HepG2 (cell line): ENCODE measurements around the gene CLEC16A. TPM values are rescaled to one million over a fixed set of nuclear protein-coding genes. Genes with fewer than 3 reads are reported as not detected.
A peak's percentile ranks its signal among the peaks of the same experiment; 100 is the strongest.

Experiments used
- ATAC-seq: fragments of 200-7000 bp; cut with Tn5 transposase; 3 replicates; pipeline ENCODE4 v1.9.1; 2020; ENCODE audit warnings: mild to moderate bottlenecking, moderate library complexity
- BruUV-seq: library from RNA; stranded (reverse); fragments of 400-500 nt; replicated peaks from 2 replicates; lab custom pipeline; 2021; lab: Mats Ljungman, UMichigan
- CTCF ChIA-PET: fragments of 300-600 bp; formaldehyde crosslinking; extraction: SDS; loops from one replicate; lab custom pipeline; 2021; ENCODE audit warnings: low total read pairs, inconsistent platforms, low intra/inter-chr PET ratio; lab: Yijun Ruan, JAX
- POLR2A ChIA-PET: fragments of 350-600 bp; sonication (Branson Sonifier 250); formaldehyde crosslinking; loops from one replicate; lab custom pipeline; 2020; ENCODE audit warnings: antibody characterized with exemption, inconsistent platforms; lab: Yijun Ruan, JAX
- DNase-seq: peaks from one replicate; pipeline ENCODE4 v3.0.0-alpha.2; 2015; ENCODE audit warnings: low spot score
- FAIRE-seq: peaks from 3 replicates; lab custom pipeline; 2011; peaks lifted over from hg19 to GRCh38; lab: Jason Lieb, UNC
- H2AFZ ChIP-seq: one replicate; pipeline ENCODE4 v1.6.1; 2011; ENCODE audit warnings: low read length, inconsistent platforms
- H3K27ac ChIP-seq: fragments of 300-600 bp; 3 replicates; pipeline ENCODE4 v1.8.0; 2011; ENCODE audit warnings: mixed run types, mild to moderate bottlenecking, mixed read lengths, low read length, inconsistent platforms; ENCODE audit not compliant: insufficient read depth; ENCODE audit errors: extremely low read length
- H3K27me3 ChIP-seq, 2 experiments: fragments of 200-600 bp in 1 of 2; 2 replicates in 1 of 2; 3 replicates in 1 of 2; pipeline versions ENCODE4 v1.6.0 to v1.8.0; 2011; ENCODE audit warnings: low read length in 2 of 2, mild to moderate bottlenecking in 2 of 2, moderate library complexity in 2 of 2, inconsistent platforms in 1 of 2; ENCODE audit not compliant: insufficient read depth in 2 of 2, control insufficient read depth in 1 of 2
- H3K36me3 ChIP-seq, 2 experiments: fragments of 200-600 bp in 1 of 2; replicated peaks in 1 of 2; 2 replicates in 1 of 2; 3 replicates in 1 of 2; pipeline versions ENCODE4 v1.5.1 to v1.8.0; 2011; ENCODE audit warnings: low read length in 2 of 2, inconsistent platforms in 1 of 2; ENCODE audit not compliant: insufficient read depth in 2 of 2, control insufficient read depth in 1 of 2
- H3K4me1 ChIP-seq: 2 replicates; pipeline ENCODE4 v1.5.1; 2012; ENCODE audit warnings: low read length, inconsistent platforms; ENCODE audit not compliant: insufficient read depth
- H3K4me2 ChIP-seq: 2 replicates; pipeline ENCODE4 v1.6.0; 2011; ENCODE audit warnings: low read depth, low read length, inconsistent platforms
- H3K4me3 ChIP-seq, 3 experiments: fragments of 200-600 bp in 1 of 3; sonication (generic), shearing (Covaris generic) in 1 of 3; replicated peaks in 1 of 3; 2 replicates each; pipeline ENCODE4 v1.5.1; 2011 to 2016; ENCODE audit warnings: low read length in 3 of 3, inconsistent platforms in 2 of 3, low read depth in 2 of 3, mild to moderate bottlenecking in 2 of 3, control low read depth in 1 of 3, mixed read lengths in 1 of 3; ENCODE audit not compliant: insufficient read depth in 1 of 3
- H3K79me2 ChIP-seq: one replicate; pipeline ENCODE4 v1.6.1; 2011; ENCODE audit warnings: low read length, inconsistent platforms; ENCODE audit not compliant: insufficient read depth
- H3K9ac ChIP-seq: 2 replicates; pipeline ENCODE4 v1.6.0; 2011; ENCODE audit warnings: mild to moderate bottlenecking, low read depth, low read length, inconsistent platforms; ENCODE audit not compliant: insufficient read depth
- H3K9me3 ChIP-seq: 2 replicates; pipeline ENCODE4 v1.5.1; 2012; ENCODE audit warnings: mild to moderate bottlenecking, low read length
- H4K20me1 ChIP-seq: 2 replicates; pipeline ENCODE4 v1.6.0; 2011; ENCODE audit warnings: inconsistent platforms, mild to moderate bottlenecking, low read length, moderate library complexity; ENCODE audit not compliant: insufficient read depth
- GABPB1 ChIP-seq: IDR thresholded peaks from 2 replicates; pipeline ENCODE4 v1.6.1; 2016; ENCODE audit warnings: mild to moderate bottlenecking, missing genetic modification reagents, moderate library complexity, missing compliant biosample characterization
- NR2F1 ChIP-seq, 2 experiments: fragments of 450-650 bp in 1 of 2; formaldehyde crosslinking in 1 of 2; IDR thresholded peaks; 2 replicates each; pipeline versions ENCODE4 v1.5.0 to v1.6.1; 2016 to 2020; ENCODE audit warnings: mild to moderate bottlenecking in 1 of 2, missing compliant biosample characterization in 1 of 2, missing genetic modification reagents in 1 of 2, moderate library complexity in 1 of 2
- SP4 ChIP-seq: sonication (generic); formaldehyde crosslinking; IDR thresholded peaks from 2 replicates; pipeline ENCODE4 v1.8.1; 2023; ENCODE audit warnings: mild to moderate bottlenecking, missing genetic modification reagents
- TBP ChIP-seq: sonication (generic); formaldehyde crosslinking; IDR thresholded peaks from 2 replicates; pipeline ENCODE4 v1.5.0; 2020; ENCODE audit warnings: missing genetic modification reagents
- ZBTB14 ChIP-seq: sonication (generic); formaldehyde crosslinking; IDR thresholded peaks from 2 replicates; pipeline ENCODE4 v1.4.0; 2020; ENCODE audit warnings: missing genetic modification reagents
- ZNF335 ChIP-seq: sonication (generic); formaldehyde crosslinking; IDR thresholded peaks from 2 replicates; pipeline ENCODE4 v1.4.0; 2020; ENCODE audit warnings: missing genetic modification reagents
- WGBS: methylation state at CpG from one replicate; pipeline ENCODE4 v1.1.6; 2017; ENCODE audit warnings: low lambda C conversion rate; 5-methylcytosine and 5-hydroxymethylcytosine counted together
- in situ Hi-C: cut with HindIII; loops from 2 replicates; pipeline ENCODE4 v1.10.0; 2017; ENCODE audit warnings: low pct_unique_long_range_greater_than_20kb; ENCODE audit not compliant: extremely low pct_ligation_motif_present
- intact Hi-C: fragments of 100-400 bp; cut with micrococcal nuclease; formaldehyde crosslinking; loops from one replicate; pipeline ENCODE4 v1.10.0; 2022; ENCODE audit not compliant: unreplicated experiment
- polyA plus RNA-seq, 8 experiments: library from polyadenylated mRNA; depleted of rRNA in 3 of 8; stranded (reverse) in 7 of 8; unstranded in 1 of 8; fragments of >200 nt; fragmentation: Illumina TruSeq in 4 of 8; extraction: Trizol in 4 of 8; gene quantifications; 2 replicates each; pipeline versions ENCODE4 v1.2.1 to v1.2.3, GENCODE V29; 2011 to 2016; ENCODE audit warnings: low read depth in 4 of 8, missing spikeins in 1 of 8, mixed read lengths in 1 of 8; ENCODE audit not compliant: insufficient read depth in 1 of 8
- total RNA-seq, 5 experiments: library from RNA; depleted of rRNA; stranded (reverse); fragments of >200 nt; fragmentation: Illumina TruSeq; extraction: Trizol; gene quantifications; 2 replicates each; pipeline ENCODE4 v1.2.3, GENCODE V29; 2016; ENCODE audit warnings: low read depth in 1 of 5
- TF ChIP-seq, protein P1 (sequence below): sonication (generic); formaldehyde crosslinking; IDR thresholded peaks from 2 replicates; pipeline ENCODE4 v1.8.0; 2022; ENCODE audit warnings: mild to moderate bottlenecking, missing genetic modification reagents, borderline replicate concordance
- TF ChIP-seq, protein P2 (sequence below): sonication (generic); formaldehyde crosslinking; IDR thresholded peaks from 2 replicates; pipeline ENCODE4 v1.5.0; 2020; ENCODE audit warnings: missing genetic modification reagents
- TF ChIP-seq, protein P3 (sequence below): sonication (generic); formaldehyde crosslinking; IDR thresholded peaks from 2 replicates; pipeline ENCODE4 v1.4.0; 2020; ENCODE audit warnings: missing genetic modification reagents
- TF ChIP-seq, protein P4 (sequence below): IDR thresholded peaks from 2 replicates; pipeline ENCODE4 v1.6.1; 2016
- TF ChIP-seq, protein P5 (sequence below): sonication (generic); formaldehyde crosslinking; IDR thresholded peaks from 2 replicates; pipeline ENCODE4 v1.4.0; 2020; ENCODE audit warnings: missing genetic modification reagents

CLEC16A gene
- total and polyA plus RNA-seq, 2 of the 13 experiments (the other 11 are each of a cell fraction or from before 2014, with no cell fraction given): 8.5 to 10.3 TPM

DNA sequence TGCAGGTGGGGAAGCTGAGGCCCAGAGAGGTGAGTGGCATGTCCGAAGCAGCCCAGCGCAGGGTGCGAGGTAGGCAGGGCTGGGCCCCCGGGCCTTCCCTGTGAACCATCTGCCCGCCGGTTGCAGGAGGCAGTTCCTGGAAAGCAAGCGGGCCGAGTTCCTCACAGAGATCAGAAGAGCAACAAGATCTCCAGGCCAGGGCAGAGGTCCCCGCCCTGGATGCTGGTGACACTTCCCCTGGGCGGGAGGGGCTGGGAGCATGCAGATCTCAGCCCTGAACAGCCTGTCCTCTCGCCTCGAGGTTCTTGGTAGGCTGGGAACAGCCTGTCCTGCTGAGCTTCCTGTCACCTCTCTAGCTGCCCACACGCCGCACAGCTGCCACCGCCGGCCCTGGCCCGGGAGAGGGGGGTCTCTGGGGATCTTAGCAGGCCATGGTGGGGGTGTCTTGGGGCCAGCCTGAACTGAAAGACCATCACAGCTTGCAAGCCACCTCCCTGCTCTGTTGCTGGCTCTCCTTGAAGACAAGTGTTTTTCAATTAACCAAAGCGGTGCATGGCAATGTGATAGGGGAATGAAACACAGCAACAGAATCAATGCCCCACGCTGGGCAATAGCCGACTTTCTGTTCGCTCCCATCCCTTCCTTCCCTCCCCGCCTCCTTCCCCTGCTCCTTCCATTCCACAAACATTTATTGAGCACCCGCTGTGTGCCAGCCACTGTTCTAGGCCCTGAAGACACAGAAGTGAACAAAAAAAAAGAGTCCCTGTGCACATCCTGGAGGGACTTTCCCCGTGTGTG lies 279.9 kb downstream of the CLEC16A start:
- H4K20me1 ChIP-seq: no peaks in the 10 kb centered on the region
- POLR2A ChIA-PET: interaction anchor here (1.0 kb wide), 1 partner anchor 32 kb away, joined by 3 read pairs; the partner anchor contains the start of gene SOCS1
- peaks cover 19% of the 10 kb centered on the region for H3K4me1 ChIP-seq
- FAIRE-seq (peak; percentile 72), DNase-seq (peak; percentile 55), ATAC-seq (peak; percentile 96)
- in situ Hi-C loops (no loop called here), intact Hi-C loops (no loop called here)
- H3K36me3 ChIP-seq: no peaks in the 10 kb centered on the region
- no TSS peak for BruUV-seq
- 26% methylated on average over 15 of the region's 24 CpGs for WGBS
- peak overlapping the region; percentile 55 for H3K4me2 ChIP-seq
- no peak overlapping the region for H2AFZ ChIP-seq
- peaks cover 2% of the 10 kb centered on the region for H3K9me3 ChIP-seq
- H3K79me2 ChIP-seq: no peaks in the 10 kb centered on the region
- peak overlapping the region in 1 of 3 experiments; percentile 39; a peak in 1 of 6 replicates for H3K4me3 ChIP-seq
- CTCF ChIA-PET: no interaction called here
- no peak overlapping the region for H3K9ac ChIP-seq
- H3K27ac ChIP-seq: no peak overlapping the region
- peaks cover 5 to 25% of the 10 kb centered on the region in 2 experiments; a peak in 3 of 5 replicates for H3K27me3 ChIP-seq
- TF ChIP-seq ZBTB14 (CRISPR knock-in tag) (0 out of 2 replicates have a peak, but pooled peaks have one; percentile 8), GABPB1 (peak; percentile 69), ZNF335 (no peak), NR2F1 (CRISPR knock-in tag; IDR thresholded peaks at IDR 0.05) (peak in 1 of 2 experiments; percentile 29; a peak in 1 of 4 replicates), TBP (0 out of 2 replicates have a peak, but pooled peaks have one; percentile 69), SP4 (CRISPR knock-in tag) (no peak)
- TF ChIP-seq, protein P1, sequence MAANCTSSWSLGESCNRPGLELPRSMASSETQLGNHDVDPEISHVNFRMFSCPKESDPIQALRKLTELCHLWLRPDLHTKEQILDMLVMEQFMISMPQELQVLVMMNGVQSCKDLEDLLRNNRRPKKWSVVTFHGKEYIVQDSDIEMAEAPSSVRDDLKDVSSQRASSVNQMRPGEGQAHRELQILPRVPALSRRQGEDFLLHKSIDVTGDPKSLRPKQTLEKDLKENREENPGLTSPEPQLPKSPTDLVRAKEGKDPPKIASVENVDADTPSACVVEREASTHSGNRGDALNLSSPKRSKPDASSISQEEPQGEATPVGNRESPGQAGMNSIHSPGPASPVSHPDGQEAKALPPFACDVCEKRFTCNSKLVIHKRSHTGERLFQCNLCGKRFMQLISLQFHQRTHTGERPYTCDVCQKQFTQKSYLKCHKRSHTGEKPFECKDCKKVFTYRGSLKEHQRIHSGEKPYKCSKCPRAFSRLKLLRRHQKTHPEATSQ (CRISPR knock-in tag): no peak
- TF ChIP-seq, protein P2, sequence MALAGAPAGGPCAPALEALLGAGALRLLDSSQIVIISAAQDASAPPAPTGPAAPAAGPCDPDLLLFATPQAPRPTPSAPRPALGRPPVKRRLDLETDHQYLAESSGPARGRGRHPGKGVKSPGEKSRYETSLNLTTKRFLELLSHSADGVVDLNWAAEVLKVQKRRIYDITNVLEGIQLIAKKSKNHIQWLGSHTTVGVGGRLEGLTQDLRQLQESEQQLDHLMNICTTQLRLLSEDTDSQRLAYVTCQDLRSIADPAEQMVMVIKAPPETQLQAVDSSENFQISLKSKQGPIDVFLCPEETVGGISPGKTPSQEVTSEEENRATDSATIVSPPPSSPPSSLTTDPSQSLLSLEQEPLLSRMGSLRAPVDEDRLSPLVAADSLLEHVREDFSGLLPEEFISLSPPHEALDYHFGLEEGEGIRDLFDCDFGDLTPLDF (CRISPR knock-in tag): peak; percentile 40; the same call in 1 of the 2 replicates
- TF ChIP-seq, protein P3, sequence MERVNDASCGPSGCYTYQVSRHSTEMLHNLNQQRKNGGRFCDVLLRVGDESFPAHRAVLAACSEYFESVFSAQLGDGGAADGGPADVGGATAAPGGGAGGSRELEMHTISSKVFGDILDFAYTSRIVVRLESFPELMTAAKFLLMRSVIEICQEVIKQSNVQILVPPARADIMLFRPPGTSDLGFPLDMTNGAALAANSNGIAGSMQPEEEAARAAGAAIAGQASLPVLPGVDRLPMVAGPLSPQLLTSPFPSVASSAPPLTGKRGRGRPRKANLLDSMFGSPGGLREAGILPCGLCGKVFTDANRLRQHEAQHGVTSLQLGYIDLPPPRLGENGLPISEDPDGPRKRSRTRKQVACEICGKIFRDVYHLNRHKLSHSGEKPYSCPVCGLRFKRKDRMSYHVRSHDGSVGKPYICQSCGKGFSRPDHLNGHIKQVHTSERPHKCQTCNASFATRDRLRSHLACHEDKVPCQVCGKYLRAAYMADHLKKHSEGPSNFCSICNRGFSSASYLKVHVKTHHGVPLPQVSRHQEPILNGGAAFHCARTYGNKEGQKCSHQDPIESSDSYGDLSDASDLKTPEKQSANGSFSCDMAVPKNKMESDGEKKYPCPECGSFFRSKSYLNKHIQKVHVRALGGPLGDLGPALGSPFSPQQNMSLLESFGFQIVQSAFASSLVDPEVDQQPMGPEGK (CRISPR knock-in tag): peak; percentile 83
- TF ChIP-seq, protein P4, sequence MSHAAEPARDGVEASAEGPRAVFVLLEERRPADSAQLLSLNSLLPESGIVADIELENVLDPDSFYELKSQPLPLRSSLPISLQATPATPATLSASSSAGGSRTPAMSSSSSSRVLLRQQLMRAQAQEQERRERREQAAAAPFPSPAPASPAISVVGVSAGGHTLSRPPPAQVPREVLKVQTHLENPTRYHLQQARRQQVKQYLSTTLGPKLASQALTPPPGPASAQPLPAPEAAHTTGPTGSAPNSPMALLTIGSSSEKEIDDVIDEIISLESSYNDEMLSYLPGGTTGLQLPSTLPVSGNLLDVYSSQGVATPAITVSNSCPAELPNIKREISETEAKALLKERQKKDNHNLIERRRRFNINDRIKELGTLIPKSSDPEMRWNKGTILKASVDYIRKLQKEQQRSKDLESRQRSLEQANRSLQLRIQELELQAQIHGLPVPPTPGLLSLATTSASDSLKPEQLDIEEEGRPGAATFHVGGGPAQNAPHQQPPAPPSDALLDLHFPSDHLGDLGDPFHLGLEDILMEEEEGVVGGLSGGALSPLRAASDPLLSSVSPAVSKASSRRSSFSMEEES: peak; percentile 31; the same call in 1 of the 2 replicates
- TF ChIP-seq, protein P5, sequence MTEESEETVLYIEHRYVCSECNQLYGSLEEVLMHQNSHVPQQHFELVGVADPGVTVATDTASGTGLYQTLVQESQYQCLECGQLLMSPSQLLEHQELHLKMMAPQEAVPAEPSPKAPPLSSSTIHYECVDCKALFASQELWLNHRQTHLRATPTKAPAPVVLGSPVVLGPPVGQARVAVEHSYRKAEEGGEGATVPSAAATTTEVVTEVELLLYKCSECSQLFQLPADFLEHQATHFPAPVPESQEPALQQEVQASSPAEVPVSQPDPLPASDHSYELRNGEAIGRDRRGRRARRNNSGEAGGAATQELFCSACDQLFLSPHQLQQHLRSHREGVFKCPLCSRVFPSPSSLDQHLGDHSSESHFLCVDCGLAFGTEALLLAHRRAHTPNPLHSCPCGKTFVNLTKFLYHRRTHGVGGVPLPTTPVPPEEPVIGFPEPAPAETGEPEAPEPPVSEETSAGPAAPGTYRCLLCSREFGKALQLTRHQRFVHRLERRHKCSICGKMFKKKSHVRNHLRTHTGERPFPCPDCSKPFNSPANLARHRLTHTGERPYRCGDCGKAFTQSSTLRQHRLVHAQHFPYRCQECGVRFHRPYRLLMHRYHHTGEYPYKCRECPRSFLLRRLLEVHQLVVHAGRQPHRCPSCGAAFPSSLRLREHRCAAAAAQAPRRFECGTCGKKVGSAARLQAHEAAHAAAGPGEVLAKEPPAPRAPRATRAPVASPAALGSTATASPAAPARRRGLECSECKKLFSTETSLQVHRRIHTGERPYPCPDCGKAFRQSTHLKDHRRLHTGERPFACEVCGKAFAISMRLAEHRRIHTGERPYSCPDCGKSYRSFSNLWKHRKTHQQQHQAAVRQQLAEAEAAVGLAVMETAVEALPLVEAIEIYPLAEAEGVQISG (CRISPR knock-in tag): peak; percentile 55; the same call in 1 of the 2 replicates
